Stimulated activated CD4-positive, alpha-beta T cell treated with anti-CD3 and anti-CD28 coated beads, Interleukin-2, amount 100 ng/mL, for 24 hours (primary cell): ENCODE data around the gene MYRIP.
"Not testable (repeated sequence)": the region's sequence is repeated elsewhere in the genome, so short reads cannot be mapped to it uniquely, and the experiment has no call there.

Experiments
- DNase-seq, 2 donors: peaks; one replicate each; pipeline ENCODE4 v3.0.0-alpha.2; 2020

Gene MYRIP

GRCh38 chr3:40133886-40134575 lies 324.6 kb downstream of the MYRIP start:
- not testable (repeated sequence) for DNase-seq

DNA sequence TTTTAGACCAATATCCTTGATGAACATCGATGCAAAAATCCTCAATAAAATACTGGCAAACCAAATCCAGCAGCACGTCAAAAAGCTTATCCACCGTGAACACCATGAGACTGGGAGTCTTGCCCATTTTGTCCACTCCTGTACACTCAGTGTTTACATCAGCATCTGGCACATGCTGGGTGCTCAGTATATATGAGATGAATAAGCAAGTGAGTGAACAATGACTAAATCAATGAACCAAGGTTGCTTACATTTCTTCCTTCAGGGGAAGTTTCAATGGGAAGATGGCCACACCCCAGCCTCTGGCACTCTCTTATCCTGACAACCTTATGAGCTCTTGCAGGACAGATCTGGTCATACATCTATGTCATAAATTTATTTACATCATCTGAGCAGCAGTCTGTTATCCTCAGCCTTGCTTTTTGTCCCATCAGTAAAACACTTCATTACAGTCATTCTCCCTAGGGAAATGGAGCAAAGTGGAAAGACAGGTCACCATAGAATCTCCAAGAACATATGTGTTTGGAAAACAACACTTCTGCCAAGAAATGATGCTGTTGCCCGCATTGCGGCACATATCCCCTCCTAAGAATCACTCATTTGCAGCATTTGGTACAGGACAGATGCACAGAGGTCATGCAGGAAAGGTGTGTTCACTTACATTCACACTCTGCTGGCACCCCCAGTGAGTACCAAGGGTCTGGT lies 328.3 kb downstream of the MYRIP start:
- no peak for DNase-seq

DNA sequence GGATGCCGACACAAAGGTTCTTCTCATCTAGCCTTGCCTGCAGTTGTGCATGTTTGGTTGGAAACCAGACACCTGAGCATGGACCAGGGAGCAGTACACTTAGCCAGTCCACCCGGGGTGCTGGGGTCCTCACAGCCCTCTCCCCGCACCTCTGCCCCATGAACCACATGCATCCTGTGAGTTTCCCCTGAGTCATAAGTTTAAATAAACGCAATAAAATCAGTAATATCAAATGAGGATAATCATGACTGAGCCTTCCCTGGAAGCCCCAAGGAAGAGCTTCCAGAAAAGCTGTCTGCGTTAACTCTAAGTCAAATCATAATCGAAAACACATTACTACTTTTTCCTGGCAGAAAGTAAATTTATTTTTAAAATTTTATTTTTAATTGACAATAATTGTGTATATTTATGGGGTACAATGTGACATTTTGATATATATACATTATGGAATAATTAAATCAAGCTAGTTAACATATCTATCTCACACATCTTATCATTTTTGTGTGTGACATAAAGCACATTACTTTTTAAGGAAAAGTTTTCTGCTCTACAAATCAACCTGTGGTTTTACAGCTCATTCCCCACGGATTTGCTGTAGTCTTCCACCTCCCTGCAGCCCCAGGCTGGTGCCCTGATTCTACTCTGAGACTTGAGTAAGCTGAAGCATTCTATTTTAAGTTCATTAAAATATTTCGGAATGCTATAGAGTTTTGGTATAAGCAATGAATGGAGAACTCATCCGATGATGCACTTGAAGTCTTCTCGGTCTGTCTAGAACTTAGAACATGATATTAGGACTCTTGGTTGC lies 334.1 kb downstream of the MYRIP start:
- no peak for DNase-seq

DNA sequence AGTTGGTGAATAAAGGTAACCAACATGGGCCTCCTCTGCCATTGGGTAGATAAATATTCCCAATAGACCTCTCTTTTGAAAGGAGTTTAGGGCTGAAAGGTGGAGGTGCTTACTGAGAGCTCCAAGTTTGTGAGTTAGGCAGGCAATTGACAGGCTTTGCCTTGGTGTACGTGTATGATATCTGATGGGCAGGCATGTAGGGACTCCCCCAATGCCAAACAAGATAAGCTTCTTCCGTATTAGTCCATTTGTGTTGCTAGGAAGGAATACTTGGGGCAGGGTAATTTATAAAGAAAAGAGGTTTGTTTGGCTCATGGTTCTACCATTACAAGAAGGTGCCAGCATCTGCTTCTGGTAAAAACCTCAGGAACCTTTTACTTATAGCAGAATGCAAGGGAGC lies 339.4 kb downstream of the MYRIP start:
- DNase-seq: no peak

DNA sequence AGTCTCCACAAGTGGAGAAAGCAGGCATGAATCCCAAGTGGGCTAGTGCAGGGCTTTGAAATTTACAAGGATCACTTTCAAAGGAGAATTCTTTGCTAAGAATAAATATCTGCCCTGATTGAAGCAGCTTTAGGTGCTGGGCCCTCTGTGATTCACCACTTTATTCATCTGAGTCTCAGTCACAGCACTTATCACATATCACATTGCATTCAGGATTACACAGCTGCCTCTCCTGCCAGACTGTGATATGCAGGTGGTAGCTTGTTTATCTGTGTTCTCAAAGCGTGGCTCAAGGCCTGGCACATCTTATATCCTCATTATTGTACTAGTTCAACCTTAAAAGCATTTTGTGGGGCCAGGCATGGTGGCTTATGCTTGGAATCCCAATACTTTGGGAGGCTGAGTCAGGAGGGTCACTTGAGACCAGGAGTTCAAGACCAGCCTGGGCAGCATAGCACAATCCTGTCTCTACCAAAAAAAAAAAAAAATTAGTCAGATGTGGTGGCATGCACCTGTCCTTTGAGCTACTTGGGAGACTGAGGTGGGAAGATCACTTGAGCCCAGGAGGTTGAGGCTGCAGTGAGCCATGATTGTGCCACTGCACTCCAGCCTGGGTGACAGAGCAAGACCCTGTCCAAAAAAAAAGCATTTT lies 343.2 kb downstream of the MYRIP start:
- DNase-seq: no peak

GRCh38 chr3:40160933-40161332 lies 351.5 kb downstream of the MYRIP start:
- no peak for DNase-seq

GRCh38 chr3:40162616-40163015 lies 353.2 kb downstream of the MYRIP start:
- no peak for DNase-seq

- no peak for DNase-seq
Measured at GRCh38 chr3:40166997-40167396, 357.6 kb downstream of the MYRIP start.

GRCh38 chr3:40167958-40168357 lies 358.5 kb downstream of the MYRIP start:
- no peak for DNase-seq

- DNase-seq: no peak
Measured at GRCh38 chr3:40169983-40170382, 360.6 kb downstream of the MYRIP start.

DNA sequence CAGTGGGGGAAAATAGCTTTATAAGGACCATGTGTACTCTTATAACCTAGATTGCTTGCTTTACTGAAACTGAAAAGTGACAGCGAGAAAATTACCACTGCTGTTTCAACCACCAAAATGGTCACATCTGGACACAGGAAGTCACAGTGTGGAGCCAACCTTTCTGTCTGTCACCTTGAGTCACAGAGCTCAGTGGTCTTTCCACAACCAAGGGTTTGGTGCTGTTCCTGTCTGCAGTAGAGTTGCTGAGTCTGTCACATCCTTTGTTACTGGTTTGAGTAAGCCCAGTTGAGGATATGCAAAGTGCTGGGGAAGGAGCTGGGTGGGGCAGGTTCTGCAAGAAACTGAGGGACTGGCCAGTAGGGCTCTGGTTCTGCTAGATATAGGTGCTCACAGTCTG lies 361.0 kb downstream of the MYRIP start:
- no peak for DNase-seq

- DNase-seq: no peak
Measured at GRCh38 chr3:40172560-40172959, 363.2 kb downstream of the MYRIP start.

- no peak for DNase-seq
Measured at GRCh38 chr3:40173227-40173721, 363.9 kb downstream of the MYRIP start.

DNA sequence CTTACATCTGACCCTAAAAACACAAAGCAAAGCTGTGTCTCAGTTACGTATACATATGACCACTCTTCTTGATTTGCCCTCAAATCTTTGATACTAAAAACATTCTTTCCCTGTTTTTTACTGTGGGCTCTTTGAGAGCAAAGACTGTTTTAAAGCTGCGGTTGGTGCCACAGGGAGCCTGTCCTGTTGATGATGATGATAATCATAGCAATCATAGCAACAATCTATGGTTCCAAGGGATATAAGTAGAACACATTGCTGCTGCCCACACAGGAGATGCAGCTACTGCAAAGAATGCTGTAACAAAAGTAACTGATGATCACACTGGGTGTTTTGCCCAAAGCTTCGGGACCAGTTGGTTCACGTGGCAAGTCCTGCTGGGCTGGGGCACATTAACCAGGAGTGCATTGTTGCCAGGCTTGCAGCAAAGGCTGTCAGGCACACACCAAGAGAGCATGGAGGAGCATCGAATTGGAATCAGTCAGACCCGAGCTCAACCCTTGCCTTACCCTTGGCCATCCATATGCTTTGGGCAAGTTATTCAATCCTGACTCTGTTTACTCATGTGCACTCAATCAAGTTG lies 368.7 kb downstream of the MYRIP start:
- no peak for DNase-seq

DNA sequence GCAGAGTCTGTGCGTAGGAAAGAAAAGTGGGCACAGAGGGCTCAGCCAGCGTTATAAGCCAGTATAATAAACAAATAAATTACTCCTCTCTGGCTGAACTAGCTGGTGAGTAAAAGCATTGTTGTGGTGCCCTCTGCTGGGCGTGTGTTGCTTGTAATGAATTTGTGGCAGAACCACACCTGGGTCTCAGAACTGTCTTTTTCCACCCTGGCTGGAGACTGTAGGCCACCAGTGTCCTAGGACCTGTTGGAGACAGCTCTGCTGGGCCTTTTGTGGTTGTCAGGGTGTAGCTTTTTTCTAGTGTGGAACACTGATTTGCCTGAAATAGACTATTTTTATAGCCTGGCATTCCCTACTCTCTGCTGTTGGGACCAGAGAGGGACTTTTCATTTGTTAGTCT lies 369.6 kb downstream of the MYRIP start:
- DNase-seq: peak; percentile 68 to 75

- no peak for DNase-seq
Measured at GRCh38 chr3:40181182-40181581, 371.8 kb downstream of the MYRIP start.

- DNase-seq: no peak
Measured at GRCh38 chr3:40185029-40185695, 375.8 kb downstream of the MYRIP start.

GRCh38 chr3:40186508-40186907 lies 377.1 kb downstream of the MYRIP start:
- DNase-seq: no peak

DNA sequence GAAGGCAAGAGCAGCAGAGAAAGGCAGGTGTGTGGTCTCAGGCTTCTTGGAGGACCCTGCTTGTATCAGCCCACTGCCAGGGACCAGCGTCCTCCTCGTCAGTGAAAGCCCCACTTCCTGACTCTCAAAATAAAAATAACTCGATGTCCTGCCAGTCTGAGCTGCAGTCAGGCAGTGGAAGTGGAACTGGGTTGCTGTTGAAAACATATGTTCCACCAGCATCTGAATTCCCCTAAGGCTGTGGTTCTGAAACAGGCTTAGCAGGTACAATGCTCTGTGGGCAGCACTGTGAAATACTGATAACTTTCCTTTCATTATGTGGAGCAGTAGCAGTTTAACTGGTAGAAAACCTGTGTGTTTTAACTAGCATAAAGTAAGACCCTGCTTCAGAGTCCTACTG lies 378.5 kb downstream of the MYRIP start:
- DNase-seq: no peak

GRCh38 chr3:40189118-40189517 lies 379.7 kb downstream of the MYRIP start:
- no peak for DNase-seq

DNA sequence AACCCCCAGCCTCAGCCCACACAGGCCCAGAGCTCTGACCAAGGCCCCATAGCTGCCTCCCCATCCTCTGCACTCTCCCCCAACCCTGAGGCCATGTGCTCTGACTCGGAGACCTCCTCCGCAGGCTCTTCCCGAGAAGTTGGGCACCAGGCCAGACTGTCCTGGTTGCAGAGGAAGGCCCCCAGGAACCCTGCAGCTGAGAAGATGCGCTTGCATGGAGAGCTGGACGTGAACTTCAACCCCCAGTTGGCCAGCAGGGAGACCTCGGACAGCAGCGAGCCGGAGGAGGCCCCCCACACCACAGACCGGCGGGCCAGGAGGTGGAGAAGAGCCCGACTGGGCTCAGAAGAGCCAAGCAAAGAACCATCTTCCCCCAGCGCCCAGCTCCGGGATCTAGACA lies 380.6 kb downstream of the MYRIP start:
- DNase-seq: no peak

DNA sequence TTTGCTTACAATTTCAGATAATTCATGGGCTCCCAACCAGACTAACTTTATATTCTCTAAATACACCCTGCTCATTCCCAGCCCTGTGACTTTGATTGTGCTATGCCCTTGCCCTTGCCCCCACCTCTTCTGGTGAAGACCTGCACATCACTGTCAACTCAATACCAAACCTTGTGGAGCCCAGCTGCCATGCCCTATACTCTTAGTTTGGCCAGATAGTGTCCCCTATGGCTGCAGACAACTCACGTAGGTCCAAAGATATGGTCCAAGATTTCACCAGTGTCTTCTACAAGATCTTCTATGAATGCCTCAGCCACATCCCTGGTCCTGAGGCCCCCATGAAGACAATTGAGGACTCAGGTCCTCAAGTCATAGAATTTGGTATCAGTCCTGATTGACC lies 381.8 kb downstream of the MYRIP start:
- DNase-seq: no peak
